ENCODE data around the gene PRKCH. TPM values are rescaled to one million over a fixed set of nuclear protein-coding genes. Genes with fewer than 3 reads are reported as not detected.
A peak's percentile ranks its signal among the peaks of the same experiment; 100 is the strongest.
"Not testable (repeated sequence)": the region's sequence is repeated elsewhere in the genome, so short reads cannot be mapped to it uniquely, and the experiment has no call there.

The PRKCH gene
- total RNA-seq, 1 donor from 2014 or later: 282 TPM

GRCh38 chr14:61453103-61453767, 131.9 kb downstream of the PRKCH start:
- no peak for DNase-seq (ENCODE audit: low read depth, low spot score)

- DNase-seq (ENCODE audit: low read depth, low spot score): no peak
These were observed 133.2 kb downstream of the PRKCH start for GRCh38 chr14:61454545-61454944.

- no peak for DNase-seq (ENCODE audit: low read depth, low spot score)
These were observed 134.0 kb downstream of the PRKCH start for GRCh38 chr14:61455351-61455750.

GRCh38 chr14:61456720-61457119, 135.3 kb downstream of the PRKCH start:
- DNase-seq (ENCODE audit: low read depth, low spot score): no peak

GRCh38 chr14:61458766-61459165, 137.4 kb downstream of the PRKCH start:
- no peak for DNase-seq (ENCODE audit: low read depth, low spot score)

GRCh38 chr14:61459229-61459628, 137.8 kb downstream of the PRKCH start:
- no peak for DNase-seq (ENCODE audit: low read depth, low spot score)

- no peak for DNase-seq (ENCODE audit: low read depth, low spot score)
These were observed 138.7 kb downstream of the PRKCH start for GRCh38 chr14:61460063-61460462.

- DNase-seq (ENCODE audit: low read depth, low spot score): no peak
These were observed 139.6 kb downstream of the PRKCH start for GRCh38 chr14:61460718-61461611.

- DNase-seq (ENCODE audit: low read depth, low spot score): no peak
These were observed 140.5 kb downstream of the PRKCH start for GRCh38 chr14:61461808-61462275.

- DNase-seq (ENCODE audit: low read depth, low spot score): no peak
These were observed 141.3 kb downstream of the PRKCH start for GRCh38 chr14:61462566-61463193.

GRCh38 chr14:61463664-61464285, 142.4 kb downstream of the PRKCH start:
- no peak for DNase-seq (ENCODE audit: low read depth, low spot score)

- not testable (repeated sequence) for DNase-seq (ENCODE audit: low read depth, low spot score)
These were observed 143.4 kb downstream of the PRKCH start for GRCh38 chr14:61464539-61465320.

- DNase-seq (ENCODE audit: low read depth, low spot score): no peak
These were observed 145.0 kb downstream of the PRKCH start for GRCh38 chr14:61466249-61466904.

- DNase-seq (ENCODE audit: low read depth, low spot score): no peak
These were observed 145.5 kb downstream of the PRKCH start for GRCh38 chr14:61466905-61467280.

- DNase-seq (ENCODE audit: low read depth, low spot score): no peak
These were observed 145.9 kb downstream of the PRKCH start for GRCh38 chr14:61467296-61467695.

GRCh38 chr14:61468063-61468825, 146.9 kb downstream of the PRKCH start:
- DNase-seq (ENCODE audit: low read depth, low spot score): no peak

- DNase-seq (ENCODE audit: low read depth, low spot score): no peak
These were observed 148.4 kb downstream of the PRKCH start for GRCh38 chr14:61469781-61470180.

GRCh38 chr14:61470261-61470960, 149.0 kb downstream of the PRKCH start:
- DNase-seq (ENCODE audit: low read depth, low spot score): peak; percentile 53

GRCh38 chr14:61470961-61471293, 149.5 kb downstream of the PRKCH start:
- DNase-seq (ENCODE audit: low read depth, low spot score): no peak
